Stimulated activated CD4-positive, alpha-beta T cell treated with anti-CD3 and anti-CD28 coated beads, Interleukin-1b, Interleukin-23, amount 100 ng/mL, for 1 hour (primary cell): ENCODE results near the gene DCAF16.

Experiments
- DNase-seq, 2 donors: peaks; one replicate each; pipeline ENCODE4 v3.0.0-alpha.2; 2020; ENCODE audit warnings: low read depth in 2 of 2

The DCAF16 gene

DNA sequence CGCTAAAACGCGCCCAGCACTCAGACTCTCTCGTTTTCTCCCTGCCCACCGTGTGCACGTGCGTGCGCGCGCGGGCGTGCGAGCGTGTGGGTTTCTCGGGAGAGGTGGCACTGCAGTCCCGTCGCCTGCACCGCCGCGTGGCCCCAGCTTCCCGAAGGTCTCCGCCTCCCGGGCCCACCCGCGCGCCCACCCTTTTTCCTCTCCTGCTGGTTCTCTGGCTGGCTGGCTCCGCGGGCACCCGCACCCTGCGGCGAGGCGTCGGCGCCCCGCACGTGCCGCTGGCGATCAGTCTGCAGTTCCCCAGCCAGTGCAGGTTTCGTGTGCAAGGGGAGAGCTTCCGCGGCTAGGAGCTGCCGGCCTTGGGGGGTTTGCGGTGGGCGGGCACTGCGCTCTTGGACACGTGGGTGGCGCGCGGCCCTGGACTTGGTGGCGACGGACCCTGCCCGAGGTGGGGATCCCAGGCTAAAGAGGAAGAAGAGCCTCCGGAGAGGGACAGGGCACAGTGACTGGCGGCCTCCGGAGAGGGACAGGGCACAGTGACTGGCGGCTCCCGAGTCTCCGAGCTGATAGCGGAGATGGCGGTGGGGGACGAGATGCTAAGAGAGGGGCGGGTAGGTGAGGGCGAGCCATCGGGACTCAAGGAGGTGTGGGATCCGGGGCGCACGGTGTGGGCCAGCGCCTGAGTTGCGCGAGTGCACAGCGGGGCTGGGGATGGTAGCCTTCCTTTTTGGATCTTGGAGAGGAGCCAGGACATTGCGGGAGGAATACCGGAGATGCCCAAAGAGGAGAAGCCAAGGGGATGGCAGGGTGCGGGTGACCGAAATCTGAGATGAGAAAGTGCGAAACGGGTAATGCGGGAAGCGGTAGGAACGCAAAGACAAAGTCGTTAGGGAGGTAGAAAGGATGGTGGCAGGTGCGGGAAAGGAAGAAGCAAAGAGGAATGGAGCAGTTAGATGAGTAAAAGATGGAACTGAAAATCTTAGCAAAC is 29.0 kb downstream of the DCAF16 start, which contains the start of gene FAM184B:
Gene FAM184B (minus strand): TSS at position 322 of the 988 bp plus-strand sequence. CDS start 322 bp downstream, outside the sequence.
- DNase-seq, result no peak

GRCh38 chr4:17780501-17781299 is 29.9 kb downstream of the DCAF16 start:
- no peak for DNase-seq

GRCh38 chr4:17778431-17778830 is 32.1 kb downstream of the DCAF16 start:
- no peak for DNase-seq

GRCh38 chr4:17773135-17773698 is 37.3 kb downstream of the DCAF16 start:
- DNase-seq, result no peak

- no peak for DNase-seq
These were observed 39.2 kb downstream of the DCAF16 start for GRCh38 chr4:17771284-17771908.

- no peak for DNase-seq
These were observed 39.7 kb downstream of the DCAF16 start for GRCh38 chr4:17770845-17771244.

DNA sequence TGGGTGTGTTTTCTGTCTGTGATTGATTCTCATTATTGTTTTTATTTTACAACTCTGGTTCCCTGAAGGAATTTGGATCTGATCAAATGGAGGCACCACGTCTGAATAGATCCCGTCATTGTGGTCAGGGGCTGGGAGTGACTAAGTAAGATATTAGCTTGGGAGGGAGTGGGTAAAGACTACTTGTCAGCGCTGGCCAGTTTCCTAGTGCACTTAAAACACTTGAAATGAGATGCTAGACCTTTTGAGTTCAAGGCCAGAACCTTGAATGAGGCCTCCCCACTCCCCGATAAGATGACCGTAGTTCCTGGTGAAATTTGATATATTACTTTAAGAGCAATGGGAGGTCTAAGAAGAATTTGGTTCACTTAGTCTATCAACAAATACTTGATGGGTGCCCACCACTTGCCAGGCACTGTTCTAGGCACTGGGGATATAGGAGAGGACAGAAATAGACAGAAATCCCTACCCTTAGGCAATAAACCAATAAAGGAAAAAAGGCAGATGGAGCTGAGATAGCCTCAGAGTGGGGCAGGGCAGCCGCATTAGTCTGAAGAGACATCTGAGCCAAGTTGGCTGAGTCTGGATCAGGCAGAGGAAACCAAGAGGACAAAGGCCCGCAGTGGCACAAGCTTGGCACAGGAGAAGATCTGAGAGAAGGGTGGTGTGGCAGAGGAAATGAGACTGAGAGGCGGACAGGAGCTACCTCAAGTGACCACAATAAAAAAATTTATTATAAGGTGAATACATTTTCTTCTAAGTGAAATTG is 41.0 kb downstream of the DCAF16 start:
- no peak for DNase-seq

GRCh38 chr4:17766826-17767458 is 43.6 kb downstream of the DCAF16 start:
- DNase-seq, result no peak

DNA sequence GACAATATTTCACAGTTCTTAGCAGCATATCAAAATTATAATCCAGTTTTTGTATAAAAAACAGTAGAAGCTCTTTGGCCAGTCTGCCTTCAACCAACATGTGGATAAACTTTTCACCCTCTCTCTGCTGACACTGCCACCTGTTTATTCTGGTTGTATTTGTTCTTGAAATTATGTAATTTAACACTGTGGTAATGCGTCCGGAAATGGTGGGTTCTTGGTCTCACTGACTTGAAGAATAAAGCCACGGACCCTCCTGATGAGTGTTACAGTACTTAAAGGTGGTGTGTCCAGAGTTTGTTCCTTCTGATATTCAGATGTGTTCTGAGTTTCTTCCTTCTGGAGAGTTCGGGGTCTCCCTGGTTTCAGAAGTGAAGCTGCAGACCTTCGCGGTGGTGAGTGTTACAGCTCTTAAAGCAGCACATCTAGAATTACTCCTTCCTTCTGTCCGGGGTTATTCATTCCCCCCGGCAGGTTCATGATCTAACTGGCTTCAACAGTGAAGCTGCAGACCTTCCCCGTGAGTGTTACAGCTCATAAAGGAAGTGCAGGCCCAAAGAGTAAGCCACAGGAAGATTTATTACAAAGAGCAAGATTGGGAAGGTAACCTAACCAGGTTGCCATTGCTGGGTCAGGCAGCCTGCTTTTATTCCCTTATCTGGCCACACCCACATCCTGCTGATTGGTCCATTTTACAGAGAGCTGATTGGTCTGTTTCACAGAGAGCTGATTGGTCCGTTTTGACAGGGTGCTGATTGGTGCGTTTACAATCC is 44.9 kb downstream of the DCAF16 start:
- no peak for DNase-seq

GRCh38 chr4:17763931-17764330 is 46.6 kb downstream of the DCAF16 start:
- no peak for DNase-seq

- DNase-seq, result no peak
These were observed 47.1 kb downstream of the DCAF16 start for GRCh38 chr4:17763416-17763815.

- no peak for DNase-seq
These were observed 47.8 kb downstream of the DCAF16 start for GRCh38 chr4:17762726-17763125.

- no peak for DNase-seq
These were observed 49.5 kb downstream of the DCAF16 start for GRCh38 chr4:17761062-17761461.

DNA sequence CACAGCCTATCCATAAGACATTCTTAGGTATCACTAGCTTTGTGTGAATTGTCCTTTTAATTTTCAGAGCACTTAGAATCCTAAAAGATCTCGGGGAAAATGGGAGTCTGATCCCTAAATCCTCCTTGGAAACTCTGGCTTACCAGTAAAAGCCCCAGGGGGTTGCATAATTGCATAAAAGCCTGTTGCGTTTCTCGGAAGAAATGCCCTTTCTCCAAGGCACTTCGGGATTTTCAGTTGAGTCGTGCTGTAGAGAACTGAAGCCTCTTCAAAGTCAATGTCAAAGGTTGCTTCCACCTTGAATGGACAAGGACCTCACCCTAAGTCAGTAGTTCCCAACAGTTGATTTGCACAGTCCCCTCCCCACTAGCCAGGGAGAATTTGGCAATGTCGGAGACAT is 49.9 kb downstream of the DCAF16 start:
- no peak for DNase-seq

GRCh38 chr4:17758485-17758884 is 52.1 kb downstream of the DCAF16 start:
- no peak for DNase-seq

DNA sequence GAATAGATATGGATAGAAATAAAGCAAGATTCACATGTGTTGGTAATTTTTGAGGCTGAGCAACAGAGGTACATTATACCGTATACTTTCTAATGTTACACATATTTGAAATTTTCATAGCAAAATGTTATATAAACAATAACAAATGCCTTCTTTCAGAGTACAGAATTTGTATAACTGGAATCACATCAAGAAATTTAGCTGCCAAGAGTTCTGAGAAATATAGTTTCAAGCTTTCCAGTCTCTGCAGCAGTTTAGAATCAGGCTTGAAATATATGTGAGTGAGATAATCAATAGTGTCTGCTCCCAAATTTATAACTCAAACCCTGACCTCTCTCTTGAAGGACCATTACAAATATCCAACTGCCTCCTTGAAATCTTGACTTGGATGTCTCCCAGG is 52.9 kb downstream of the DCAF16 start:
- no peak for DNase-seq

DNA sequence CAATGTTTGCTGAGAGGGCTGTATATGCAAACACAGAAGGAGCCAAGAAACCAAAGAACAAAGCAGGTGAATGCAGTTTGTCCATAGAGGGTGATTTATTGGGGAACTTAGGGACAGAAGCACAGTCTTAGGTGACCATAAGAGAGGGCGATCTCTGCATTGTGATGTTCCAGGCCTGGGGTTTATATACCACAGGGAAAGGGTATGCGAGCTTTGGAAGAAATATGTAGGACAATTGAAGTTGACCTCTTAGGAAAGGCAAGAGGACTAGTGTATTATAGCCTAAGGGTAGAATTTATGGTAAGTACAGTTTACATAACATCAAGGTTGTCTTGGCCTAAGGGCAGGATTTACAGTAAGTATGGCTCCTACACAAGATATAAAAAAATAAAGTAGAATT is 56.9 kb downstream of the DCAF16 start:
- no peak for DNase-seq
